Body of pancreas (tissue), 4 donors: ENCODE data around the gene APRT.

Experiments
- CTCF ChIP-seq, 7 experiments: fragments of 450-650 bp in 4 of 7; fragments of 200-600 bp in 3 of 7; sonication (generic) in 3 of 7; IDR thresholded peaks; one replicate each; pipeline ENCODE4 v1.5.1; 2016 to 2019; ENCODE audit warnings: antibody characterized with exemption in 7 of 7
- POLR2A ChIP-seq, 3 donors: fragments of 450-650 bp; IDR thresholded peaks; one replicate each; pipeline ENCODE4 v1.6.1; 2016; ENCODE audit warnings: antibody characterized with exemption in 3 of 3, mild to moderate bottlenecking in 2 of 3

GRCh38 chr16:88815227-88815626, 3.5 kb upstream of the APRT start:
- TF ChIP-seq POLR2A (IDR thresholded peaks at IDR 0.05) (no peak), CTCF (IDR thresholded peaks at IDR 0.05) (no peak)
